Stimulated activated effector memory CD8-positive, alpha-beta T cell treated with anti-CD3 and anti-CD28 coated beads, Interleukin-12 subunit alpha, Interleukin-12 subunit beta, amount 100 ng/mL, for 72 hours (primary cell): ENCODE measurements around the gene MYLK2.
"Not testable (repeated sequence)": the region's sequence is repeated elsewhere in the genome, so short reads cannot be mapped to it uniquely, and the experiment has no call there.

Source experiments
- ATAC-seq: fragments of 150-1000 bp; cut with Tn5 transposase; 2 replicates; pipeline ENCODE4 v1.10.0; 2021
- DNase-seq, 2 donors: peaks; one replicate each; pipeline ENCODE4 v3.0.0; 2021 to 2022; ENCODE audit warnings: low spot score in 2 of 2
- H3K27ac Mint-ChIP-seq: one replicate; pipeline ENCODE4 v1.8.0; 2022; ENCODE audit warnings: mild to moderate bottlenecking, mixed read lengths
- H3K36me3 Mint-ChIP-seq: one replicate; pipeline ENCODE4 v1.8.0; 2022; ENCODE audit warnings: mild to moderate bottlenecking, mixed read lengths
- H3K4me1 Mint-ChIP-seq: one replicate; pipeline ENCODE4 v1.8.0; 2022; ENCODE audit warnings: mixed read lengths
- H3K4me3 Mint-ChIP-seq: one replicate; pipeline ENCODE4 v1.8.0; 2022; ENCODE audit warnings: mild to moderate bottlenecking, mixed read lengths
- H3K9me3 Mint-ChIP-seq: one replicate; pipeline ENCODE4 v1.8.0; 2022; ENCODE audit warnings: mixed read lengths

MYLK2 gene

GRCh38 chr20:31824554-31825313 is 5.6 kb downstream of the MYLK2 start:
- Mint-ChIP-seq H3K9me3 (no peaks in the 10 kb centered on the region), H3K4me1 (peaks cover 5% of the 10 kb centered on the region), H3K4me3 (no peak overlapping the region), H3K27ac (no peak overlapping the region), H3K36me3 (no peaks in the 10 kb centered on the region)
- no peak for DNase-seq
- no peak for ATAC-seq

- H3K27ac Mint-ChIP-seq, result no peak overlapping the region
These were observed 6.9 kb downstream of the MYLK2 start for GRCh38 chr20:31826074-31826473.

GRCh38 chr20:31827059-31827458 is 7.9 kb downstream of the MYLK2 start:
- Mint-ChIP-seq H3K9me3 (no peaks in the 10 kb centered on the region), H3K4me1 (peaks cover 5% of the 10 kb centered on the region), H3K4me3 (no peak overlapping the region), H3K27ac (no peak overlapping the region), H3K36me3 (no peaks in the 10 kb centered on the region)
- DNase-seq (no peak), ATAC-seq (no peak)

More at GRCh38 chr20:31826074-31826473, 6.9 kb downstream of the MYLK2 start:
- no peaks in the 10 kb centered on the region for H3K36me3 Mint-ChIP-seq
- no peak overlapping the region for H3K4me3 Mint-ChIP-seq
- H3K4me1 Mint-ChIP-seq, result peaks cover 5% of the 10 kb centered on the region
- no peak for ATAC-seq
- no peaks in the 10 kb centered on the region for H3K9me3 Mint-ChIP-seq
- no peak for DNase-seq

- H3K9me3 Mint-ChIP-seq, H3K36me3 Mint-ChIP-seq, H3K4me1 Mint-ChIP-seq, H3K27ac Mint-ChIP-seq, H3K4me3 Mint-ChIP-seq, ATAC-seq, DNase-seq: not testable (repeated sequence)
These were observed 8.9 kb downstream of the MYLK2 start for GRCh38 chr20:31828016-31828415.

- H3K36me3 Mint-ChIP-seq, result no peaks in the 10 kb centered on the region
- no peaks in the 10 kb centered on the region for H3K9me3 Mint-ChIP-seq
- peaks cover 9% of the 10 kb centered on the region for H3K4me1 Mint-ChIP-seq
- H3K27ac Mint-ChIP-seq, result peak overlapping the region; percentile 33
- no peak overlapping the region for H3K4me3 Mint-ChIP-seq
- no peak for ATAC-seq
- no peak for DNase-seq
These were observed 10.6 kb downstream of the MYLK2 start for GRCh38 chr20:31829731-31830130.

- Mint-ChIP-seq H3K4me1 (peaks cover 16% of the 10 kb centered on the region), H3K4me3 (no peak overlapping the region), H3K9me3 (no peaks in the 10 kb centered on the region), H3K36me3 (no peaks in the 10 kb centered on the region), H3K27ac (no peak overlapping the region)
- no peak for DNase-seq
- no peak for ATAC-seq
These were observed 11.3 kb downstream of the MYLK2 start for GRCh38 chr20:31830406-31830981.

GRCh38 chr20:31831211-31831610 is 12.1 kb downstream of the MYLK2 start:
- Mint-ChIP-seq H3K4me1 (peaks cover 24% of the 10 kb centered on the region), H3K27ac (no peak overlapping the region), H3K9me3 (no peaks in the 10 kb centered on the region), H3K36me3 (no peaks in the 10 kb centered on the region), H3K4me3 (no peak overlapping the region)
- DNase-seq (no peak), ATAC-seq (no peak)

GRCh38 chr20:31831771-31832306 is 12.7 kb downstream of the MYLK2 start:
- Mint-ChIP-seq H3K27ac (no peak overlapping the region), H3K9me3 (no peaks in the 10 kb centered on the region), H3K4me3 (no peak overlapping the region), H3K36me3 (no peaks in the 10 kb centered on the region), H3K4me1 (peaks cover 27% of the 10 kb centered on the region)
- ATAC-seq (no peak), DNase-seq (no peak)

- Mint-ChIP-seq H3K27ac (no peak overlapping the region), H3K4me3 (no peak overlapping the region)
These were observed 14.2 kb downstream of the MYLK2 start for GRCh38 chr20:31833130-31833930.

GRCh38 chr20:31833931-31834521 is 14.9 kb downstream of the MYLK2 start:
- no peak for ATAC-seq
- peaks cover 27% of the 10 kb centered on the region for H3K4me1 Mint-ChIP-seq
- H3K36me3 Mint-ChIP-seq, result no peaks in the 10 kb centered on the region
- H3K4me3 Mint-ChIP-seq, result no peak overlapping the region
- H3K27ac Mint-ChIP-seq, result no peak overlapping the region
- no peak for DNase-seq
- H3K9me3 Mint-ChIP-seq, result no peaks in the 10 kb centered on the region

More at GRCh38 chr20:31833130-31833930, 14.2 kb downstream of the MYLK2 start:
- peaks cover 27% of the 10 kb centered on the region for H3K4me1 Mint-ChIP-seq
- ATAC-seq (no peak), DNase-seq (peak; percentile 65 to 89)
- H3K36me3 Mint-ChIP-seq, result no peaks in the 10 kb centered on the region
- H3K9me3 Mint-ChIP-seq, result no peaks in the 10 kb centered on the region

GRCh38 chr20:31835554-31835953 is 16.4 kb downstream of the MYLK2 start:
- DNase-seq (no peak), ATAC-seq (peak; percentile 2)
- no peaks in the 10 kb centered on the region for H3K9me3 Mint-ChIP-seq
- H3K4me1 Mint-ChIP-seq, result peaks cover 27% of the 10 kb centered on the region
- H3K36me3 Mint-ChIP-seq, result no peaks in the 10 kb centered on the region
- H3K4me3 Mint-ChIP-seq, result no peak overlapping the region
- H3K27ac Mint-ChIP-seq, result no peak overlapping the region

- Mint-ChIP-seq H3K36me3 (no peaks in the 10 kb centered on the region), H3K9me3 (no peaks in the 10 kb centered on the region), H3K27ac (no peak overlapping the region), H3K4me1 (peaks cover 27% of the 10 kb centered on the region), H3K4me3 (no peak overlapping the region)
- ATAC-seq (peak; percentile 76), DNase-seq (peak; percentile 12 to 62)
These were observed 17.1 kb downstream of the MYLK2 start for GRCh38 chr20:31835977-31836852.

GRCh38 chr20:31836853-31837608 is 17.9 kb downstream of the MYLK2 start:
- Mint-ChIP-seq H3K4me1 (peaks cover 27% of the 10 kb centered on the region), H3K4me3 (no peak overlapping the region), H3K36me3 (no peaks in the 10 kb centered on the region), H3K27ac (no peak overlapping the region), H3K9me3 (no peaks in the 10 kb centered on the region)
- ATAC-seq (no peak), DNase-seq (no peak)

- DNase-seq (no peak), ATAC-seq (no peak)
- H3K4me1 Mint-ChIP-seq, result peaks cover 26% of the 10 kb centered on the region
- H3K4me3 Mint-ChIP-seq, result no peak overlapping the region
- H3K27ac Mint-ChIP-seq, result no peak overlapping the region
- H3K36me3 Mint-ChIP-seq, result no peaks in the 10 kb centered on the region
- no peaks in the 10 kb centered on the region for H3K9me3 Mint-ChIP-seq
These were observed 18.8 kb downstream of the MYLK2 start for GRCh38 chr20:31837896-31838397.
